GM06990 (cell line): ENCODE data around the gene TRPM2.

ENCODE experiments used
- DNase-seq: peaks from one replicate; pipeline ENCODE4 v3.0.0-alpha.2; 2011; ENCODE audit not compliant: insufficient read length; ENCODE audit errors: extremely low read depth
- H3K27me3 ChIP-seq: replicated peaks from 2 replicates; pipeline ENCODE4 v1.6.0; 2011; ENCODE audit warnings: low read length; ENCODE audit not compliant: control insufficient read depth, insufficient read depth
- H3K36me3 ChIP-seq: 2 replicates; pipeline ENCODE4 v1.5.1; 2011; ENCODE audit warnings: low read length; ENCODE audit not compliant: control insufficient read depth, insufficient read depth
- H3K4me3 ChIP-seq: replicated peaks from 2 replicates; pipeline ENCODE4 v1.5.1; 2011; ENCODE audit warnings: low read depth, mild to moderate bottlenecking, control low read depth, low read length
- TF ChIP-seq, protein P1 (sequence below): IDR thresholded peaks from 2 replicates; pipeline ENCODE4 v1.5.1; 2011; ENCODE audit warnings: low read length, control low read depth, mild to moderate bottlenecking, inconsistent platforms; ENCODE audit not compliant: insufficient read depth, poor library complexity, severe bottlenecking

TRPM2 gene

DNA sequence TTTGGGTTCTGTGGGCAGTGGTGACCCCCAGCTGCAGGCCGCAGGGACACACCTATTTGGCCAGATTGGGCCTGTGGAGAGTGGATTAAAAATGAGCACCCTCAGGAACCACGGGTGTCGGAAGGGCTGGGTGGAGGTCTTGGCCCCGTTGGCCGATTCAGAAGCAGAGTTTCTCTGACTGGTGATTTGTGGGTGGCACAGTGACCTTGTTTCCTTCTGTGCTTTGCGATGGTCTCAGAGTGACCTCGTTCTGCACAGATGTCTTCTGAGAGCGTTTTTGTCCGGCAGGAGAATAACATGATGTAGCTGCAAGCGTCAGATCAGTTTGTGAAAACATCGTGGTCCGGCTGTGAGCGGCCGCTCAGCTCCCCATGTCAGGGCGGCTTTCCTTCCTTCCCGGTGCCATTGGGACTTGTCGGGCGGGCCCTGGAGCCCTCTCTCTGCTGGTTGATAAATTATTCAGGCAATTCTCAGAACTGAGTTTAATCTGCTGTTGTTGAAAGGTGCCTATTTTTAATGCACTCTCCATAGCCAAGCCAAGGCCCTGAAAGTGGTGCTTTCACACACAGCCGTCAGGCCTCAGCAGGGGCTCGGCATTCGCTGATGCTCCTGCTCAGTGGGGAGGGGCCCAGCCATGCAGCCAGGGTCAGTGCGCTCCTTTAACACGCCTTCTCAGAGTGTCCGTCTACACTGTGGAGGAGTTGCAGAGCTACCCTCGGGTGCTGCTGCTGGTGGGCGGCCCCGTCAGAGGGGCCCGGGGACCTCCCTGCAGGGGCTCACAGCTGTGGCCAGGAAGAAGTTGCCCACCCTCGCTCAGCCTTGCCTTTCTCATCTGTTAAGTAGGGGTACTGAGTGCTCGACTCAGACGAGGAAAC lies 26.8 kb downstream of the TRPM2 start:
- no peak for DNase-seq
- no peaks in the 10 kb centered on the region; the same call in 1 of the 2 replicates for H3K36me3 ChIP-seq
- H3K4me3 ChIP-seq = no peak overlapping the region
- H3K27me3 ChIP-seq = no peaks in the 10 kb centered on the region
- TF ChIP-seq, protein P1, sequence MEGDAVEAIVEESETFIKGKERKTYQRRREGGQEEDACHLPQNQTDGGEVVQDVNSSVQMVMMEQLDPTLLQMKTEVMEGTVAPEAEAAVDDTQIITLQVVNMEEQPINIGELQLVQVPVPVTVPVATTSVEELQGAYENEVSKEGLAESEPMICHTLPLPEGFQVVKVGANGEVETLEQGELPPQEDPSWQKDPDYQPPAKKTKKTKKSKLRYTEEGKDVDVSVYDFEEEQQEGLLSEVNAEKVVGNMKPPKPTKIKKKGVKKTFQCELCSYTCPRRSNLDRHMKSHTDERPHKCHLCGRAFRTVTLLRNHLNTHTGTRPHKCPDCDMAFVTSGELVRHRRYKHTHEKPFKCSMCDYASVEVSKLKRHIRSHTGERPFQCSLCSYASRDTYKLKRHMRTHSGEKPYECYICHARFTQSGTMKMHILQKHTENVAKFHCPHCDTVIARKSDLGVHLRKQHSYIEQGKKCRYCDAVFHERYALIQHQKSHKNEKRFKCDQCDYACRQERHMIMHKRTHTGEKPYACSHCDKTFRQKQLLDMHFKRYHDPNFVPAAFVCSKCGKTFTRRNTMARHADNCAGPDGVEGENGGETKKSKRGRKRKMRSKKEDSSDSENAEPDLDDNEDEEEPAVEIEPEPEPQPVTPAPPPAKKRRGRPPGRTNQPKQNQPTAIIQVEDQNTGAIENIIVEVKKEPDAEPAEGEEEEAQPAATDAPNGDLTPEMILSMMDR = no peak

DNA sequence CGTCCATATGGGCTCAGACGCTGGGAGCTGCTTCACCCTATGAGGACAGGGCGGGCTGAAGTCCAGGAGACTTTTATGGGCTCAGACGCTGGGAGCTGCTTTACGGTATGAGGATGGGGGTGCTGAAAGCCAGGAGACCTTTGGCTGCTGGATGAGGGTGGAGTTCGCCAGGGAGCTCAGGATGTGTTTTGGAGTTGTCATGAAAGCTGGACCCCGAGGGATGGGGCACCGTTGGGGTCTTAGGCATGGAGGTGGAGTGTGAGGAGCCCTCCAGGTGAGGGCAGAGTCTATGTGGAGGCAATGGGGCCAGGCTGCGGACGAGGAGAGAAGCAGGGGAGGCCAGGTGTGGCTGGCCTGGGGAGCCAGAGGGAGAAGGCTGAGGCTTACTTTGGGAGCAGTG lies 27.5 kb downstream of the TRPM2 start:
- Histone ChIP-seq H3K4me3 (no peak overlapping the region), H3K36me3 (no peaks in the 10 kb centered on the region; the same call in 1 of the 2 replicates), H3K27me3 (no peaks in the 10 kb centered on the region)
- DNase-seq = no peak
- TF ChIP-seq, protein P1 = no peak

GRCh38 chr21:44381874-44382273 lies 28.5 kb downstream of the TRPM2 start:
- TF ChIP-seq, protein P1 = no peak
- H3K4me3 ChIP-seq = no peak overlapping the region
- H3K36me3 ChIP-seq = no peaks in the 10 kb centered on the region; the same call in 1 of the 2 replicates
- no peaks in the 10 kb centered on the region for H3K27me3 ChIP-seq
- DNase-seq = no peak

- Histone ChIP-seq H3K36me3 (no peaks in the 10 kb centered on the region; the same call in 1 of the 2 replicates), H3K4me3 (no peak overlapping the region), H3K27me3 (no peaks in the 10 kb centered on the region)
- DNase-seq = no peak
- TF ChIP-seq, protein P1 = no peak
These were observed 29.1 kb downstream of the TRPM2 start for GRCh38 chr21:44382536-44382935.

GRCh38 chr21:44383216-44383615 lies 29.8 kb downstream of the TRPM2 start:
- TF ChIP-seq, protein P1 = no peak
- H3K4me3 ChIP-seq = no peak overlapping the region

More at GRCh38 chr21:44383216-44383615, 29.8 kb downstream of the TRPM2 start:
- no peaks in the 10 kb centered on the region for H3K27me3 ChIP-seq
- no peaks in the 10 kb centered on the region; the same call in 1 of the 2 replicates for H3K36me3 ChIP-seq
- no peak for DNase-seq
